ENCODE measurements around the gene PARD6B. TPM values are rescaled to one million over a fixed set of nuclear protein-coding genes. Genes with fewer than 3 reads are reported as not detected.
A peak's percentile ranks its signal among the peaks of the same experiment; 100 is the strongest.
"Not testable (repeated sequence)": the region's sequence is repeated elsewhere in the genome, so short reads cannot be mapped to it uniquely, and the experiment has no call there.

PARD6B gene
- polyA plus RNA-seq, 3 donors, result 20.7 to 26.7 (median 24.4) TPM

DNA sequence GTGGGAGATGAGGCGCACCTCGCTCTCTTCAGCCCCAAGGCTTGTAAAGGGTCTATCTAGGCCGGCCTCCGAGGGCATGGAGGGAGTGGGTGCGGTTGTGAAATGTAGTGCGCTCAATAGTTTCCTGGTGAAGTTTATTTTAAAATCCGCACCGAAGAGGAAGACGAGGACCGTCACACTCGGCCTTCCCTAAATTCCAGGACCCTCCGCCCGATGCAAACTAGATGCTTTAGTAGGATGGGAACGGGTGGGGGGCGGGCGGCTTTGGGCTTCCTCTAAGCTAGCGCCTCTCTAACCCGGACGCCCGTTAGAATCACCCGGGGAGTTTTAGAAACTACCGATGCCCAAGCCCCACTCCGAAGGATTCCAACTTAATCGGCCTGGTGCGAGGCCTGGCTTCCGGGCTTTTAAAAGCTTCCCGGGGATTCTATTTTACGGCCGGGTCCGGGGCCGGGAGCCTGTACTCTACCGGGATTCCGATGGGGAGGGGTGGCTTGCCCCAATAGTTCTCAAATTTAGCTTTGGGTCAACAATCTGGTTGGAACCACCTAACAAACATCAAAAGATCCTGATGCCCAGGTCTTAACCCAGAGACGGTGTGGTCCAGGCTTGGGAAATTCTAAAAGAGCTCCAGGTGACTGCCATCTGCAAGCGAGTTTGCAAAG lies 62.9 kb downstream of the PARD6B start:
- no peak for DNase-seq (ENCODE audit: low read depth in 3 of 3, low spot score in 2 of 3)

DNA sequence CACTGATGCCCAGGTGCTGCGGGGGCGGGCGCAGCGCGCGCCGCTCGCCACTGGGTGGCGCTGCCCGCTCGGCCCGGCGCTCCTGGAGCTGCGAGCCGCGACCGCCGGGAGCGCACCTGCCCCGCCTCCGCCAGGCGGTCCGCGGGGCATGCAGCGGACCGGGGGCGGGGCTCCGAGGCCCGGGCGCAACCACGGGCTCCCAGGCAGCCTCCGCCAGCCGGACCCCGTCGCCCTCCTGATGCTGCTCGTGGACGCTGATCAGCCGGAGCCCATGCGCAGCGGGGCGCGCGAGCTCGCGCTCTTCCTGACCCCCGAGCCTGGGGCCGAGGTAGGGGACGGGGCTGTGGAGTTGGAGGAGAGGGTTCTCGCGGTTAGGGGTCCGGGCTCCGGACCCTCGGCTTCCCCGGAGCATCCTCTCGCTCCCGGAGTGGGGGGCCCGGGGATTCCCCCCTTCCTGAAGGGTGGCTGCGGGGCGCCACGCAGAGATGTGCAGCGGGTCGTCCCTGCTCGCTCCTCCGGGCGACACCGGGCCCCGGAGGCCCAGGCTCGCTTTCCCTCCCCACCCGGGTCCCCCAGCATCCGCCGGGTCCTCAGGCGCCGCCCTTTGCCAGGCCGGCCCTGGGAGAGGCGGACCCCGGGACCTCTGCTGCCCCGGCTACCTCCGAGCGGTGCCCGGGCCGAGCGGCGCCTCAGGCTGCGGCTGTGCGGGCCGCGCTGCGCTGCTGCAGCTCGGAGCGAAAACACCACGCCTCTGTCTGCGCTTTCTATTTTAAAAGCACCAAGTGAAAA lies 63.7 kb downstream of the PARD6B start, which contains the start of gene BCAS4:
TSS of gene BCAS4 (plus strand) at position 216 of the 789 bp plus-strand sequence. CDS start at position 239, 23 bp downstream.
- peak in 1 of 3 donors; percentile 76 for DNase-seq (ENCODE audit: low read depth in 3 of 3, low spot score in 2 of 3)

DNA sequence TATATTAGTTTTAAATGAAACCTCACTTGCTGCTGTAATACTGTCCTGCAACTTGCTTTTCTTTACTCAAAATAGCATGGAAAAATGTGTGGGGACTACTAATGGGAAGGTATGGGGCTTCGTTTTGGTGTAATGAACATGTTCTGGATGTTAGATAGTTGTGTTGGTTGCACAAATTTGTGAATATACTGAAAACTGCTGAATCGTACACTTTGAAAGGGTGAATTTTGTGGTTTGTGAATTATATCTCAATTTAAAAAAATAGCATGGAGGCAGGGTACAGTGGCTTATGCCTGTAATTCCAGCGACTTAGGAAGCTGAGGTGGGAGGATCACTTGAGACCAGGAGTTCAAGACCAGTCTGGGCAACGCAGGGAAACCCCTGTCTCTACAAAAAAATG lies 65.8 kb downstream of the PARD6B start:
- DNase-seq (ENCODE audit: low read depth in 3 of 3, low spot score in 2 of 3), result no peak

DNA sequence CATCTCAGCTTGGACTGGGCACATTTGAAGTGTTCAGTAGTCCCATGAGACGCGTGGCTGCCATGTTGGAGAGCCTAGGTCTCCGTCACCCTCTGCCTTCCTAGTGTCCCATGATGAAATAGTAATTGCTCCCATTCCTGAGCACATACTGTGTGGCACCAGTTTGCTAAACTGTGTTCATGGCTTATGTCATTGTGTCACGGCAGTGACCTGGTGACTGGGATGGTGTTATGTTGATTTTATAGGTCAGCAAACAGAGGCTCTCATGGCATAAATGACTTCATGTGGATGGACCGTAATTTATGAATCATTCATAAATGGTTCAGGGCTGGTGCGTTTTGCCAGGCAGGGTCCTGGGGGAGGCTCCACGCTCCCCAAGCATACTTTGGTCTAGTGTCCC lies 67.3 kb downstream of the PARD6B start:
- DNase-seq (ENCODE audit: low read depth in 3 of 3, low spot score in 2 of 3), result no peak

DNA sequence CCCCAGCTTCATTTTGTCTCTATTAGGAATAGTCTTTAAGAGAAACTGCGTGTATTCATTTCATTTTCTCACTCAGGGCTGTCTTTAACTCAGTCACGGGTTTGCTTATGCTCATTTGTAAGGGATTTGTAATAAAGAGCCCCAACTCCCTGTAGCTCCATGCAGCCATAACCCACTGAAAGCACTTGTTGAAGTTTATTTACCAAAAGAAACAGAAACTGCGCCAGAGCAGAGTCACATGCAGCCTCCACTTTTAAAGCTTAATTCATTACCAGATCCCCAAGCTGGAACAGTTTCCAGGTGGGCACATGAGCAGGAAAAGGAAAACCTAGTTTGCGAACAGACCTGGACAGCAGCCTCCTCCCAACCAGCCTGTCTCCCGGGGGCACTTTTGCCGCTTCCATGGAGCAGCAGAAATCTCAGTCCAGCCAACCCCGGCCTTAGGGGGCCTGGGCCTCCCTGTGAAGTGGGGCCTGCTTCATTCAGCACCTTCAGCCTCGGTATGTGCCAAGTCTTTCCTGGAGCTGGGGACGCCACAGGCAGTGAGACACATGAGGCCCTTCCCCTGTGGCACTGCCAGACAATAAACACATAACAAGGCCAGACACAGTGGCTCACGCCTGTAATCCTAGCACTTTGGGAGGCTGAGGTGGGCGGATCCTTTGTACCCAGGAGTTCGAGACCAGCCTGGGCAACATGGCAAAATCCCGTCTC lies 68.0 kb downstream of the PARD6B start:
- DNase-seq (ENCODE audit: low read depth in 3 of 3, low spot score in 2 of 3), result no peak

DNA sequence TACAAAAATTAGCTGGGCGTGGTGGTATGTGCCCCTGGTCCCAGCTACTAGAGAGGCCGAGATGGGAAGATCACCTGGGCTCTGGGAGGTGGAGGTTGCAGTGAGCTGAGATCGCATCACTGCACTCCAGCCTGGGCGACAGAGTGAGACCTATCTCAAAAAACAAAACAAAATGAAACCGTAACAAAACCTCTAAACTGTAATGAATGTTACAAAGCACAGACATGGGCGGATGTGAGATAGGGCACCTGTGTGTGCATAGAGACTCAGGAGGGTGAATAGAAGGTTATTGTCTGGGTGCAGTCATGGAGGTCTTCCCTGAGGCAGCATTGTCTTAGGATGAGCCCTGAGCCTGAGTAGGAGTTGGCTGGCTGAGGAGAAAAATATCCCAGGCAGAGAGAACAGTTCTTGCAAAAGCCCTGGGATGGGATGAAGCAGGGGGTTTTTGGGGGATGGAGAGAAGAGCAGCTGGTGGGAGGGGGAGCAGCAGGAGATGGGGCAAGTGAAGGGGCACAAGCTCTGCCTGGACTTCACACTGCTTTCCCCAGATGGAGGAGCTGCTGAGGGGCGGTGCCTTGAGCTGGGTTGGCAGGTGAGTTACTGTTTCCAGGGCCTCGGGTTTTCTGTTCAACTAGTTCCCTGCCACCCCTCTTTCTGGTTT lies 68.6 kb downstream of the PARD6B start:
- DNase-seq (ENCODE audit: low read depth in 3 of 3, low spot score in 2 of 3), result no peak

DNA sequence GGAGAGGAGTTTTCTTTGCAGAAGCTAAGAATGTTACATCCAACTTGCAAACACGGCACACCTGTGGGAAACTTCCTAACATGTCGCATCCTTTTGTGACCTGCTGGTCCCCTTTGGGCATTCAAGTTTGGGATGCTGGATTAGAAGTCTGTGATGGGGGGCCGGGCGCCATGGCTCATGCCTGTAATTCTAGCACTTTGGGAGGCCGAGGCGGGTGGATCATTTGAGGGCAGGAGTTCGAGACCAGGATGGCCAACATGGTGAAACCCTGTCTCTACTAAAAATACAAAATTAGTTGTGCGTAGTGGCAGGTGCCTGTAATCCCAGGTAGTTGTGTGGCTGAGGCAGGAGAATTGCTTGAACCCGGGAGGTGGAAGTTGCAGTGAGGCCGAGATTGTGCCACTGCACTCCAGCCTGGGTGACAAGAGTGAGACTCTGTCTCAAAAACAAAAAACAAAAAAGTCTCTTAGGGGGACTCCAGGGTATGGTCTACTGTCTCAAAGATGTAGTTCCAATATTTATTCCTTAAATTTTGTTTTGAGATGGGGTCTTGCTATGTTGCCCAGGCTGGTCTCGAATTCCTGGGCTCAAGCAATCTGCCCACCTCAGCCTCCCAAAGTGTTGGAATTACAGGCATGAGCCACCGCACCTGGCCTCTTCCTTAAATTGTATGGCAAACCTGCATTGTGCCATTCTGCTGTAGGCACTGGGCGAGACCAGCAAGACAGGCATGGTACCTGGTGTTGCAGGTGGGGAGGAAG lies 69.8 kb downstream of the PARD6B start:
- DNase-seq (ENCODE audit: low read depth in 3 of 3, low spot score in 2 of 3), result not testable (repeated sequence)

DNA sequence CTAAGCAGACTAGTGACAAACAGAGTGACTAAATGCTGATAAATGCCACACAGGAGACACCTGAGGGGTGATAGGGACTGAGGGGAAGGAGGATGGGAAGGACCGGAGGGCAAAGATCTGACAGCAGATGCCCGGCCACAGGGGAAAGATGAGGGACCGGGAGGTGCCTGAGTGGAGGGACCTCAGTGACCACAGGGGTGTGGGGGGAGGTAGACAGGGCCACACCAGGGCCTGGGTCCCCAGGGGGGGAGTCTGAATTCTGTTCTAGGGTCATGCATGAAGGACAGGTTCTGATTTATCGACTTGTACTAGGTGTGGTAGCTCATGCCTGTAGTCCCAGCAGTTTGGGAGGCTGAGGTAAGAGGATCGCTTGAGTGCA lies 70.4 kb downstream of the PARD6B start:
- DNase-seq (ENCODE audit: low read depth in 3 of 3, low spot score in 2 of 3), result no peak

DNA sequence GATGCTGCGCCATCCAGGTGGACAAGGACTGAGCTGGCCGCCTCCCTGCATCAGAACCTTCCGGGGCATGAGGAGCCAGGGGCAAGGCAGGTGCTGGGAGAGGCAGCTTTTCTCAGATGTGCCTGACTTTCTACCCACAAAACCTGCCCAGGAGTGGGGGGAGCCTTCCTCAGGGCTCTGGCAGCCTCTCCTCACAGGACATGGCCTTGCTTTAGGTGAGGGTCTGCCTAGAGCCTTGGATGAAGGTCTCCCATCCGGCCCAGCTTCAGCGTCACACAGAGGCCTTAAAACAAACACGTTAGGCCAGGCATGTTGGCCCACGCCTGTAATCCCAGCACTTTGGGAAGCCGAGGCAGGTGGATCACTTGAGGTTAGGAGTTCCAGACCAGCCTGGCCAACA lies 70.9 kb downstream of the PARD6B start:
- no peak for DNase-seq (ENCODE audit: low read depth in 3 of 3, low spot score in 2 of 3)

DNA sequence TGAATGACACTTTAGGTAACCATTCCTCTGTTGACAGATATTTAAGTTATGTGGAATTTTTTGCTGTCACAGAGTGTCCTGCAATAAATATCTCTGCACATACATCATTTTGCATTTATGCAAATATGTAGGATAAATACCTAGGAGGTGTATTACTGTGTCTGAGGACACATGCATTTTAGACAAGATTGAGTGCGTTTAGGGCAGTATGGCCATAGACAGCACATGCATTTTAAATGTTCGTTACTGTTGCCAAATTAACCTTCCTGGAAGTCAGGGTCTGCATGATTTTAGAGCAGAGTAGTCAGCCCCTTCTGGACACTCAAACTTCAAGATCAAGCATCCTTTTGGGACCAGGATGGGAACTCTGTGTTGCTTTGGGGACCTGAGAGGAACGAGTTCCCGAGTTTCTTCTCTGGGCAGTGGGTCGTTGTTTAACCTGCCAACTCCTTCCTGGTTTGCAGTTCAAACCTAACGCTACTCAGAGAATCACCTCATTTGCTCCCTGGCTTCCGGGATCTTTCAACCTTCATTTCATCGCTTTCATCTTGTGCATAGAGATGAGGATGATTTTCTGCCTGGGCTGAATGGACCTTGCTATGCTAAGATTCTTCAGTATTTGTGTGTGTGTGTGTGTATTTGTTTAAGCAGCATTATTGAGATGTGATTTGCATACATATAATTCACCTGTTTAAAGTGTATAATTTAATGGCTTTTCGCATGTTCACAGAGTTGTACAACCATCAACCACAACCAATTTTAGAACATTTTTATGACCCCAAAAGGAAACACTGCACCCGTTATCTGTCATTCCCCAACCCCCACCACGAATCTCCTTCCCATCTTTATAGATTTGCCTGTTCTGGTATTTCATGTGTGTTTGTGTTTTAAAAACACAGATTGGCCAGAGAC lies 73.3 kb downstream of the PARD6B start:
- DNase-seq (ENCODE audit: low read depth in 3 of 3, low spot score in 2 of 3), result no peak

DNA sequence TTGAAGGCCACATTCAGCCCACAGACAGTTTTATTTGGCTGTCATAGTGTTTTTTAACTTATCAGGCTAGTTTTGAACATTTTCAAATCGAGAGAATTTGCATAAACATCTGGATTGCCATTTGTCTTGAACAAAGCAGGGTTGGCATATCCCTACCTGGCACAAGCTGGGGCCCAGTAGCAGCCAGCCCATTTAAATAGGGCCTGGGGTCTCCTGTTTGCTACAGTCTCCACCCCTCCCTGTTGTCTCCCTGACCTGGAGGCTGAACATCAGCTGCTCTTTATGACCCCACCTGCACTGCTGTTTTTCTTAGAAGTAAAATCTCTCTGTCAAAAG lies 73.9 kb downstream of the PARD6B start:
- DNase-seq (ENCODE audit: low read depth in 3 of 3, low spot score in 2 of 3), result no peak

DNA sequence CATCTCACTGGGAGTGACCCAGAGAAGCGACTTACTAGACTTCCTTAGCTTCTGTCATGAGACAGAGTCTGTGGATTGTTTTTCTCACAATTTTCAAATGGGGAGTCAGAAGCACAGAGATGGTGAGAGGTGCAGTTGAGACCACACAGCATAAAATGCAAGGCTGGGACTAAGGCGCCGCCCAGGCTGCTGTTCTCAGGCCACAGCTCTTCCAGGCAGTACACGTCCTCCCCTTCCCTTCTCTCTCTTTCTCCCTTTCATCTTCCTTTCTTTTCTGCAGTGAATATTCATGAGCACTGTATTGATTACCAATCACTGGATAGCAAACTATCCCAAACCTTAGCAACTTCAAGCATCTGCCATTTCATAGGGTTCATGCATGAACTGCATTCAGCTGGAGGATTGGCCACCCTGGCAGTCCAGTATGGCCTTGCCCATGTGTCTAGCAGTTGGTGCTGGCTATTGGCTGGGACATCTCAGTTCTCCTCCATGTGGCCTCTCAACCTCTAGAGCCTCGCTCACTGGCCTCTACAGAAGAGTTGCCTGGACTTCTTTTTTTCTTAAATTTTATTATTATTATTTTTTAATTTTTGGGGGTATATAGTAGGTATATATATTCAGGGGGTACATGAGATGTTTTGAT lies 74.9 kb downstream of the PARD6B start:
- DNase-seq (ENCODE audit: low read depth in 3 of 3, low spot score in 2 of 3), result no peak

Other genes with a start within 250 kb of the PARD6B start
- gene PTPN1, start 221.2 kb upstream of the PARD6B start, polyA plus RNA-seq (ENCODE audit: insufficient read length in 3 of 3), result 10 to 100 TPM; 30.0 to 31.1 (median 30.9) TPM
- gene RIPOR3, start 40.0 kb upstream of the PARD6B start, polyA plus RNA-seq (ENCODE audit: insufficient read length in 3 of 3), result 1 to 10 TPM; 6.4 to 6.9 (median 6.5) TPM
- 1 to 10 TPM; 4.4 to 6.3 (median 5.8) TPM for gene BCAS4, start 63.5 kb downstream of the PARD6B start, polyA plus RNA-seq (ENCODE audit: insufficient read length in 3 of 3)
- 100 to 1,000 TPM; 132 to 138 (median 136) TPM for gene ADNP, start 199.9 kb downstream of the PARD6B start, polyA plus RNA-seq (ENCODE audit: insufficient read length in 3 of 3)
- 10 to 100 TPM; 63.4 to 71.7 (median 71.4) TPM for gene DPM1, start 227.0 kb downstream of the PARD6B start, polyA plus RNA-seq (ENCODE audit: insufficient read length in 3 of 3)
- gene MOCS3, start 227.2 kb downstream of the PARD6B start, polyA plus RNA-seq (ENCODE audit: insufficient read length in 3 of 3), result 1 to 10 TPM; 4.6 to 5.1 (median 5.1) TPM